Measurements from ENCODE around the gene CAMLG. TPM values are rescaled to one million over a fixed set of nuclear protein-coding genes. Genes with fewer than 3 reads are reported as not detected.

CAMLG gene
- total and polyA plus RNA-seq, 2 of the 13 experiments (the other 11 are each of a cell fraction or from before 2014, with no cell fraction given), result 14.2 to 19.8 TPM

DNA sequence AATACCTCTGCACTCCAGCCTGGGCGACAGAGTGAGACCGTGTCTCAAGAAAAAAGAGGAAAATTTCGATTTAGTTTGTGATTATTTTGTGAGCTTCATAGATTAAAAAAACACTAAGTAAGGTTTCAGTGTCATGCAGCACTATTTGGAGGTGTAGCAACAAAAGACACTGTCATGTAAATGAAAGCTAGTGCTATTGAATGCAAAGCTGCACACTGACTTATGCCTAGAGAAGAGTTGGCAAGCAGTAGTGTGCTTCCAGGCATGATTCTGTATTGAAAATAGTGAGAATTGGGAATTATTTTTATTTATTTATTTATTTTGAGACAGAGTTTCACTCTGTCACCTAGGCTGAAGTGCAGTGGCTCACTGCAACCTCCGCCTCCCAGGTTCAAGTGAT, 54.8 kb downstream of the CAMLG start:
- no peak for DNase-seq (ENCODE audit: low spot score)
- Histone ChIP-seq H3K9me3 (ENCODE audit: low read length) (no peaks in the 10 kb centered on the region), H3K79me2 (ENCODE audit: insufficient read depth, low read length) (no peaks in the 10 kb centered on the region), H3K36me3 (replicated peaks in 1 of 2; ENCODE audit: control insufficient read depth in 1 of 2, insufficient read depth in 2 of 2, low read length in 2 of 2) (peaks cover 13 to 84% of the 10 kb centered on the region in 2 experiments), H4K20me1 (ENCODE audit: insufficient read depth, low read length) (no peaks in the 10 kb centered on the region), H3K27me3 (ENCODE audit: control insufficient read depth in 1 of 2, insufficient read depth in 2 of 2, low read length in 2 of 2) (no peaks in the 10 kb centered on the region), H3K4me3 (replicated peaks in 1 of 3; ENCODE audit: insufficient read depth in 1 of 3, low read depth in 2 of 3, low read length in 3 of 3) (no peak overlapping the region), H3K4me1 (ENCODE audit: insufficient read depth, low read length) (no peaks in the 10 kb centered on the region), H3K9ac (ENCODE audit: insufficient read depth, low read depth, low read length) (no peak overlapping the region), H3K27ac (ENCODE audit: extremely low read length, insufficient read depth, low read length) (no peak overlapping the region), H2AFZ (ENCODE audit: low read length) (no peak overlapping the region), H3K4me2 (ENCODE audit: low read depth, low read length) (no peak overlapping the region)
- FAIRE-seq, result no peak
- POLR2A ChIA-PET, result no interaction called here
- no TSS peak for BruUV-seq (replicated peaks)
- no peak for ATAC-seq
- 76% methylated on average over 4 of the region's 4 CpGs for WGBS (ENCODE audit: low lambda C conversion rate)
- CTCF ChIA-PET (ENCODE audit: low intra/inter-chr PET ratio, low total read pairs), result no interaction called here
- intact Hi-C loops (cut with micrococcal nuclease; ENCODE audit: unreplicated experiment) (no loop called here), in situ Hi-C loops (cut with HindIII; ENCODE audit: extremely low pct_ligation_motif_present, low pct_unique_long_range_greater_than_20kb) (no loop called here)
- TF ChIP-seq, protein P1, sequence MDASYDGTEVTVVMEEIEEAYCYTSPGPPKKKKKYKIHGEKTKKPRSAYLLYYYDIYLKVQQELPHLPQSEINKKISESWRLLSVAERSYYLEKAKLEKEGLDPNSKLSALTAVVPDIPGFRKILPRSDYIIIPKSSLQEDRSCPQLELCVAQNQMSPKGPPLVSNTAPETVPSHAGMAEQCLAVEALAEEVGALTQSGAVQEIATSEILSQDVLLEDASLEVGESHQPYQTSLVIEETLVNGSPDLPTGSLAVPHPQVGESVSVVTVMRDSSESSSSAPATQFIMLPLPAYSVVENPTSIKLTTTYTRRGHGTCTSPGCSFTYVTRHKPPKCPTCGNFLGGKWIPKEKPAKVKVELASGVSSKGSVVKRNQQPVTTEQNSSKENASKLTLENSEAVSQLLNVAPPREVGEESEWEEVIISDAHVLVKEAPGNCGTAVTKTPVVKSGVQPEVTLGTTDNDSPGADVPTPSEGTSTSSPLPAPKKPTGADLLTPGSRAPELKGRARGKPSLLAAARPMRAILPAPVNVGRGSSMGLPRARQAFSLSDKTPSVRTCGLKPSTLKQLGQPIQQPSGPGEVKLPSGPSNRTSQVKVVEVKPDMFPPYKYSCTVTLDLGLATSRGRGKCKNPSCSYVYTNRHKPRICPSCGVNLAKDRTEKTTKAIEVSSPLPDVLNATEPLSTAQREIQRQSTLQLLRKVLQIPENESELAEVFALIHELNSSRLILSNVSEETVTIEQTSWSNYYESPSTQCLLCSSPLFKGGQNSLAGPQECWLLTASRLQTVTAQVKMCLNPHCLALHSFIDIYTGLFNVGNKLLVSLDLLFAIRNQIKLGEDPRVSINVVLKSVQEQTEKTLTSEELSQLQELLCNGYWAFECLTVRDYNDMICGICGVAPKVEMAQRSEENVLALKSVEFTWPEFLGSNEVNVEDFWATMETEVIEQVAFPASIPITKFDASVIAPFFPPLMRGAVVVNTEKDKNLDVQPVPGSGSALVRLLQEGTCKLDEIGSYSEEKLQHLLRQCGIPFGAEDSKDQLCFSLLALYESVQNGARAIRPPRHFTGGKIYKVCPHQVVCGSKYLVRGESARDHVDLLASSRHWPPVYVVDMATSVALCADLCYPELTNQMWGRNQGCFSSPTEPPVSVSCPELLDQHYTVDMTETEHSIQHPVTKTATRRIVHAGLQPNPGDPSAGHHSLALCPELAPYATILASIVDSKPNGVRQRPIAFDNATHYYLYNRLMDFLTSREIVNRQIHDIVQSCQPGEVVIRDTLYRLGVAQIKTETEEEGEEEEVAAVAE (CRISPR knock-in tag; IDR thresholded peaks at IDR 0.05; ENCODE audit: borderline replicate concordance), result no peak
- TF ChIP-seq, protein P2, sequence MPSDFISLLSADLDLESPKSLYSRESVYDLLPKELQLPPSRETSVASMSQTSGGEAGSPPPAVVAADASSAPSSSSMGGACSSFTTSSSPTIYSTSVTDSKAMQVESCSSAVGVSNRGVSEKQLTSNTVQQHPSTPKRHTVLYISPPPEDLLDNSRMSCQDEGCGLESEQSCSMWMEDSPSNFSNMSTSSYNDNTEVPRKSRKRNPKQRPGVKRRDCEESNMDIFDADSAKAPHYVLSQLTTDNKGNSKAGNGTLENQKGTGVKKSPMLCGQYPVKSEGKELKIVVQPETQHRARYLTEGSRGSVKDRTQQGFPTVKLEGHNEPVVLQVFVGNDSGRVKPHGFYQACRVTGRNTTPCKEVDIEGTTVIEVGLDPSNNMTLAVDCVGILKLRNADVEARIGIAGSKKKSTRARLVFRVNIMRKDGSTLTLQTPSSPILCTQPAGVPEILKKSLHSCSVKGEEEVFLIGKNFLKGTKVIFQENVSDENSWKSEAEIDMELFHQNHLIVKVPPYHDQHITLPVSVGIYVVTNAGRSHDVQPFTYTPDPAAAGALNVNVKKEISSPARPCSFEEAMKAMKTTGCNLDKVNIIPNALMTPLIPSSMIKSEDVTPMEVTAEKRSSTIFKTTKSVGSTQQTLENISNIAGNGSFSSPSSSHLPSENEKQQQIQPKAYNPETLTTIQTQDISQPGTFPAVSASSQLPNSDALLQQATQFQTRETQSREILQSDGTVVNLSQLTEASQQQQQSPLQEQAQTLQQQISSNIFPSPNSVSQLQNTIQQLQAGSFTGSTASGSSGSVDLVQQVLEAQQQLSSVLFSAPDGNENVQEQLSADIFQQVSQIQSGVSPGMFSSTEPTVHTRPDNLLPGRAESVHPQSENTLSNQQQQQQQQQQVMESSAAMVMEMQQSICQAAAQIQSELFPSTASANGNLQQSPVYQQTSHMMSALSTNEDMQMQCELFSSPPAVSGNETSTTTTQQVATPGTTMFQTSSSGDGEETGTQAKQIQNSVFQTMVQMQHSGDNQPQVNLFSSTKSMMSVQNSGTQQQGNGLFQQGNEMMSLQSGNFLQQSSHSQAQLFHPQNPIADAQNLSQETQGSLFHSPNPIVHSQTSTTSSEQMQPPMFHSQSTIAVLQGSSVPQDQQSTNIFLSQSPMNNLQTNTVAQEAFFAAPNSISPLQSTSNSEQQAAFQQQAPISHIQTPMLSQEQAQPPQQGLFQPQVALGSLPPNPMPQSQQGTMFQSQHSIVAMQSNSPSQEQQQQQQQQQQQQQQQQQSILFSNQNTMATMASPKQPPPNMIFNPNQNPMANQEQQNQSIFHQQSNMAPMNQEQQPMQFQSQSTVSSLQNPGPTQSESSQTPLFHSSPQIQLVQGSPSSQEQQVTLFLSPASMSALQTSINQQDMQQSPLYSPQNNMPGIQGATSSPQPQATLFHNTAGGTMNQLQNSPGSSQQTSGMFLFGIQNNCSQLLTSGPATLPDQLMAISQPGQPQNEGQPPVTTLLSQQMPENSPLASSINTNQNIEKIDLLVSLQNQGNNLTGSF (CRISPR knock-in tag; IDR thresholded peaks at IDR 0.05), result no peak
- TF ChIP-seq ZNF713 (CRISPR knock-in tag; IDR thresholded peaks at IDR 0.05) (no peak), ZNF296 (CRISPR knock-in tag; conservative IDR thresholded peaks at IDR 0.05) (no peak), ZNF546 (CRISPR knock-in tag; conservative IDR thresholded peaks at IDR 0.05) (no peak), RBAK (CRISPR knock-in tag; IDR thresholded peaks at IDR 0.05) (no peak), NR3C1 (CRISPR knock-in tag; IDR thresholded peaks at IDR 0.05) (no peak), ZNF549 (CRISPR knock-in tag; IDR thresholded peaks at IDR 0.05) (no peak)
- TF ChIP-seq, protein P3, sequence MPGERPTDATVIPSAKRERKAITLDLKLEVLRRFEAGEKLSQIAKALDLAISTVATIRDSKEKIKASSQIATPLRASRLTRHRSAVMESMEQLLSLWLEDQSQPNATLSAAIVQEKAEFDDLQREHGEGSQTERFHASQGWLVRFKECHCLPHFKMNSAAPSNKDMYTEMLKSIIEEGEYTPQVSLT (CRISPR knock-in tag; IDR thresholded peaks at IDR 0.05; ENCODE audit: borderline replicate concordance, low read depth), result no peak
- TF ChIP-seq, protein P4, sequence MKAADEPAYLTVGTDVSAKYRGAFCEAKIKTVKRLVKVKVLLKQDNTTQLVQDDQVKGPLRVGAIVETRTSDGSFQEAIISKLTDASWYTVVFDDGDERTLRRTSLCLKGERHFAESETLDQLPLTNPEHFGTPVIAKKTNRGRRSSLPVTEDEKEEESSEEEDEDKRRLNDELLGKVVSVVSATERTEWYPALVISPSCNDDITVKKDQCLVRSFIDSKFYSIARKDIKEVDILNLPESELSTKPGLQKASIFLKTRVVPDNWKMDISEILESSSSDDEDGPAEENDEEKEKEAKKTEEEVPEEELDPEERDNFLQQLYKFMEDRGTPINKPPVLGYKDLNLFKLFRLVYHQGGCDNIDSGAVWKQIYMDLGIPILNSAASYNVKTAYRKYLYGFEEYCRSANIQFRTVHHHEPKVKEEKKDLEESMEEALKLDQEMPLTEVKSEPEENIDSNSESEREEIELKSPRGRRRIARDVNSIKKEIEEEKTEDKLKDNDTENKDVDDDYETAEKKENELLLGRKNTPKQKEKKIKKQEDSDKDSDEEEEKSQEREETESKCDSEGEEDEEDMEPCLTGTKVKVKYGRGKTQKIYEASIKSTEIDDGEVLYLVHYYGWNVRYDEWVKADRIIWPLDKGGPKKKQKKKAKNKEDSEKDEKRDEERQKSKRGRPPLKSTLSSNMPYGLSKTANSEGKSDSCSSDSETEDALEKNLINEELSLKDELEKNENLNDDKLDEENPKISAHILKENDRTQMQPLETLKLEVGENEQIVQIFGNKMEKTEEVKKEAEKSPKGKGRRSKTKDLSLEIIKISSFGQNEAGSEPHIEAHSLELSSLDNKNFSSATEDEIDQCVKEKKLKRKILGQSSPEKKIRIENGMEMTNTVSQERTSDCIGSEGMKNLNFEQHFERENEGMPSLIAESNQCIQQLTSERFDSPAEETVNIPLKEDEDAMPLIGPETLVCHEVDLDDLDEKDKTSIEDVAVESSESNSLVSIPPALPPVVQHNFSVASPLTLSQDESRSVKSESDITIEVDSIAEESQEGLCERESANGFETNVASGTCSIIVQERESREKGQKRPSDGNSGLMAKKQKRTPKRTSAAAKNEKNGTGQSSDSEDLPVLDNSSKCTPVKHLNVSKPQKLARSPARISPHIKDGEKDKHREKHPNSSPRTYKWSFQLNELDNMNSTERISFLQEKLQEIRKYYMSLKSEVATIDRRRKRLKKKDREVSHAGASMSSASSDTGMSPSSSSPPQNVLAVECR (CRISPR knock-in tag; IDR thresholded peaks at IDR 0.05; ENCODE audit: borderline replicate concordance), result no peak
